Measurements from ENCODE around the gene PAX3. TPM values are rescaled to one million over a fixed set of nuclear protein-coding genes. Genes with fewer than 3 reads are reported as not detected.

Gene PAX3
- total and polyA plus RNA-seq, 2 of the 13 experiments (the other 11 are each of a cell fraction or from before 2014, with no cell fraction given) = 0.07 TPM; not detected in 1

- no TSS peak for BruUV-seq (replicated peaks)
- Histone ChIP-seq H3K9ac (ENCODE audit: insufficient read depth, low read depth, low read length) (no peak overlapping the region), H3K4me1 (ENCODE audit: insufficient read depth, low read length) (no peaks in the 10 kb centered on the region), H3K79me2 (ENCODE audit: insufficient read depth, low read length) (no peaks in the 10 kb centered on the region), H3K27ac (ENCODE audit: extremely low read length, insufficient read depth, low read length) (no peak overlapping the region), H3K36me3 (replicated peaks in 1 of 2; ENCODE audit: control insufficient read depth in 1 of 2, insufficient read depth in 2 of 2, low read length in 2 of 2) (no peaks in the 10 kb centered on the region), H3K4me3 (replicated peaks in 1 of 3; ENCODE audit: insufficient read depth in 1 of 3, low read depth in 2 of 3, low read length in 3 of 3) (no peak overlapping the region), H3K27me3 (ENCODE audit: control insufficient read depth in 1 of 2, insufficient read depth in 2 of 2, low read length in 2 of 2) (no peaks in the 10 kb centered on the region), H4K20me1 (ENCODE audit: insufficient read depth, low read length) (no peaks in the 10 kb centered on the region), H2AFZ (ENCODE audit: low read length) (no peak overlapping the region), H3K4me2 (ENCODE audit: low read depth, low read length) (no peak overlapping the region), H3K9me3 (ENCODE audit: low read length) (no peaks in the 10 kb centered on the region)
- ChIA-PET POLR2A (no interaction called here), CTCF (ENCODE audit: low intra/inter-chr PET ratio, low total read pairs) (no interaction called here)
- no peak for ATAC-seq
- no peak for FAIRE-seq
- DNase-seq (ENCODE audit: low spot score) = no peak
- TF ChIP-seq ZGPAT (CRISPR knock-in tag; IDR thresholded peaks at IDR 0.05) = no peak
- TF ChIP-seq MED1 (CRISPR knock-in tag; IDR thresholded peaks at IDR 0.05) = no peak
- TF ChIP-seq TBX2 (CRISPR knock-in tag; IDR thresholded peaks at IDR 0.05; ENCODE audit: borderline replicate concordance) = no peak
- no peak for TF ChIP-seq TIGD3 (CRISPR knock-in tag; IDR thresholded peaks at IDR 0.05; ENCODE audit: borderline replicate concordance)
- no peak for TF ChIP-seq ZNF331 (CRISPR knock-in tag; IDR thresholded peaks at IDR 0.05)
- TF ChIP-seq ZNF383 (CRISPR knock-in tag; IDR thresholded peaks at IDR 0.05; ENCODE audit: borderline replicate concordance) = no peak
- TF ChIP-seq GPN1 (CRISPR knock-in tag; IDR thresholded peaks at IDR 0.05; ENCODE audit: borderline replicate concordance) = no peak
- TF ChIP-seq ZNF709 (CRISPR knock-in tag; IDR thresholded peaks at IDR 0.05) = no peak
- TF ChIP-seq ZNF101 (CRISPR knock-in tag; IDR thresholded peaks at IDR 0.05; ENCODE audit: borderline replicate concordance, low read depth) = no peak
- TF ChIP-seq ZBTB25 (CRISPR knock-in tag; IDR thresholded peaks at IDR 0.05) = no peak
- TF ChIP-seq NRL (CRISPR knock-in tag; IDR thresholded peaks at IDR 0.05; ENCODE audit: borderline replicate concordance) = no peak
- TF ChIP-seq PHF20 (CRISPR knock-in tag; IDR thresholded peaks at IDR 0.05) = no peak
- TF ChIP-seq HINFP (CRISPR knock-in tag; IDR thresholded peaks at IDR 0.05; ENCODE audit: low read depth) = no peak
- TF ChIP-seq CBX5 (CRISPR knock-in tag; IDR thresholded peaks at IDR 0.05; ENCODE audit: borderline replicate concordance) = no peak
- in situ Hi-C loops (cut with HindIII; ENCODE audit: extremely low pct_ligation_motif_present, low pct_unique_long_range_greater_than_20kb) (no loop called here), intact Hi-C loops (cut with micrococcal nuclease; ENCODE audit: unreplicated experiment) (no loop called here)
- WGBS (ENCODE audit: low lambda C conversion rate) = 44% methylated on average over 4 of the region's 4 CpGs
Observed at GRCh38 chr2:222159221-222159620, 139.6 kb downstream of the PAX3 start.
